ENCODE data around the gene KIF21A.
"Not testable (repeated sequence)": the region's sequence is repeated elsewhere in the genome, so short reads cannot be mapped to it uniquely, and the experiment has no call there.

The KIF21A gene

GRCh38 chr12:39343665-39344064 is 99.3 kb downstream of the KIF21A start:
- DNase-seq: no peak

- DNase-seq: no peak
Observed at GRCh38 chr12:39341761-39342160, 101.2 kb downstream of the KIF21A start.

GRCh38 chr12:39341179-39341578 is 101.7 kb downstream of the KIF21A start:
- DNase-seq: no peak

GRCh38 chr12:39332661-39333175 is 110.2 kb downstream of the KIF21A start:
- no peak for DNase-seq

GRCh38 chr12:39331539-39332261 is 111.2 kb downstream of the KIF21A start:
- DNase-seq: no peak

- no peak for DNase-seq
Observed at GRCh38 chr12:39329876-39330275, 113.0 kb downstream of the KIF21A start.

- no peak for DNase-seq
Observed at GRCh38 chr12:39329018-39329417, 113.9 kb downstream of the KIF21A start.

- no peak for DNase-seq
Observed at GRCh38 chr12:39327965-39328364, 115.0 kb downstream of the KIF21A start.

- DNase-seq: no peak
Observed at GRCh38 chr12:39327510-39327909, 115.4 kb downstream of the KIF21A start.

GRCh38 chr12:39319180-39319579 is 123.7 kb downstream of the KIF21A start:
- no peak for DNase-seq

GRCh38 chr12:39314547-39314946 is 128.4 kb downstream of the KIF21A start:
- DNase-seq: no peak

- no peak for DNase-seq
Observed at GRCh38 chr12:39309516-39309915, 133.4 kb downstream of the KIF21A start.

- DNase-seq: no peak
Observed at GRCh38 chr12:39301422-39301821, 141.5 kb downstream of the KIF21A start.

- DNase-seq: no peak
Observed at GRCh38 chr12:39300799-39301198, 142.1 kb downstream of the KIF21A start.

- DNase-seq: no peak
Observed at GRCh38 chr12:39297891-39298290, 145.0 kb downstream of the KIF21A start.

GRCh38 chr12:39296496-39296895 is 146.4 kb downstream of the KIF21A start:
- DNase-seq: no peak

- DNase-seq: not testable (repeated sequence)
Observed at GRCh38 chr12:39295593-39295992, 147.3 kb downstream of the KIF21A start.

- DNase-seq: no peak
Observed at GRCh38 chr12:39294715-39295114, 148.2 kb downstream of the KIF21A start.

GRCh38 chr12:39292125-39292630 is 150.7 kb downstream of the KIF21A start:
- DNase-seq: no peak

GRCh38 chr12:39287817-39288216 is 155.1 kb downstream of the KIF21A start:
- no peak for DNase-seq

GRCh38 chr12:39287409-39287808 is 155.5 kb downstream of the KIF21A start:
- no peak for DNase-seq

- no peak for DNase-seq
Observed at GRCh38 chr12:39278426-39278825, 164.5 kb downstream of the KIF21A start.

- DNase-seq: no peak
Observed at GRCh38 chr12:39277416-39277815, 165.5 kb downstream of the KIF21A start.

- no peak for DNase-seq
Observed at GRCh38 chr12:39275846-39276245, 167.1 kb downstream of the KIF21A start.

Data from DMS153 (cell line).